Keratinocyte (primary cell): ENCODE data around the gene EYS. TPM values are rescaled to one million over a fixed set of nuclear protein-coding genes. Genes with fewer than 3 reads are reported as not detected.

Experiments used
- DNase-seq: peaks from one replicate; pipeline ENCODE4 v3.0.0-alpha.2; 2011; ENCODE audit warnings: low read depth, missing footprints, low spot score
- FAIRE-seq: peaks from 2 replicates; lab custom pipeline; 2011; peaks lifted over from hg19 to GRCh38; lab: Jason Lieb, UNC
- H2AFZ ChIP-seq: 2 replicates; pipeline ENCODE4 v1.6.0; 2012; ENCODE audit warnings: low read length, control low read depth, inconsistent platforms; ENCODE audit not compliant: control insufficient read depth
- H3K27ac ChIP-seq: 2 replicates; pipeline ENCODE4 v1.5.1; 2011; ENCODE audit warnings: low read length; ENCODE audit not compliant: control insufficient read depth, insufficient read depth
- H3K27me3 ChIP-seq: 3 replicates; pipeline ENCODE4 v1.6.0; 2011; ENCODE audit warnings: low read length; ENCODE audit not compliant: control insufficient read depth, insufficient read depth; ENCODE audit errors: extremely low read depth
- H3K36me3 ChIP-seq, 2 experiments: 2 replicates in 1 of 2; 3 replicates in 1 of 2; pipeline ENCODE4 v1.5.1; 2011; ENCODE audit warnings: low read length in 2 of 2, mild to moderate bottlenecking in 1 of 2; ENCODE audit not compliant: control insufficient read depth in 2 of 2, insufficient read depth in 2 of 2; ENCODE audit errors: extremely low read depth in 1 of 2
- H3K4me1 ChIP-seq: 3 replicates; pipeline ENCODE4 v1.5.1; 2011; ENCODE audit warnings: low read length; ENCODE audit not compliant: control insufficient read depth, insufficient read depth; ENCODE audit errors: extremely low read depth
- H3K4me2 ChIP-seq: 3 replicates; pipeline ENCODE4 v1.6.0; 2011; ENCODE audit warnings: low read depth, low read length; ENCODE audit not compliant: control insufficient read depth, insufficient read depth; ENCODE audit errors: extremely low read depth
- H3K4me3 ChIP-seq, 3 experiments: fragments of 200-600 bp in 1 of 3; sonication (generic) in 1 of 3; 2 replicates in 2 of 3; 3 replicates in 1 of 3; pipeline ENCODE4 v1.5.1; 2011 to 2016; ENCODE audit warnings: low read length in 3 of 3, mild to moderate bottlenecking in 3 of 3, control low read depth in 2 of 3, inconsistent platforms in 1 of 3, low read depth in 1 of 3, mixed read lengths in 1 of 3, mixed run types in 1 of 3, moderate library complexity in 1 of 3; ENCODE audit not compliant: control insufficient read depth in 2 of 3, insufficient read depth in 2 of 3; ENCODE audit errors: extremely low read depth in 1 of 3
- H3K79me2 ChIP-seq: 2 replicates; pipeline ENCODE4 v1.6.0; 2012; ENCODE audit warnings: low read length; ENCODE audit not compliant: control insufficient read depth, insufficient read depth
- H3K9ac ChIP-seq: 3 replicates; pipeline ENCODE4 v1.6.0; 2011; ENCODE audit warnings: low read length; ENCODE audit not compliant: control insufficient read depth, insufficient read depth; ENCODE audit errors: extremely low read depth
- H3K9me1 ChIP-seq: 3 replicates; pipeline ENCODE4 v1.6.0; 2011; ENCODE audit warnings: low read length; ENCODE audit not compliant: control insufficient read depth, insufficient read depth; ENCODE audit errors: extremely low read depth
- H3K9me3 ChIP-seq: 2 replicates; pipeline ENCODE4 v1.5.1; 2012; ENCODE audit warnings: low read depth, low read length; ENCODE audit not compliant: control insufficient read depth
- H4K20me1 ChIP-seq: 3 replicates; pipeline ENCODE4 v1.6.0; 2011; ENCODE audit warnings: low read length; ENCODE audit not compliant: control insufficient read depth, insufficient read depth; ENCODE audit errors: extremely low read depth
- CTCF ChIP-seq, 3 experiments: IDR thresholded peaks in 1 of 3; conservative IDR thresholded peaks in 1 of 3; optimal IDR thresholded peaks in 1 of 3; 2 replicates in 2 of 3; 3 replicates in 1 of 3; pipeline versions ENCODE3 to v1.5.1; 2011; ENCODE audit warnings: low read length in 3 of 3, mild to moderate bottlenecking in 3 of 3, moderate library complexity in 2 of 3, control low read depth in 1 of 3, inconsistent platforms in 1 of 3; ENCODE audit not compliant: insufficient read depth in 2 of 3; ENCODE audit errors: extremely low read depth in 1 of 3
- EZH2 ChIP-seq: IDR thresholded peaks from one replicate; pipeline ENCODE4 v1.6.1; 2012; ENCODE audit warnings: inconsistent platforms, mild to moderate bottlenecking, low read length, moderate library complexity
- dilution Hi-C: fragments of 300-500 bp; cut with MboI; formaldehyde crosslinking; loops from one replicate; pipeline ENCODE4 v1.7.0; 2020; ENCODE audit warnings: low sequenced_read_pairs; ENCODE audit not compliant: extremely low pct_ligation_motif_present
- polyA plus RNA-seq, 5 experiments: library from polyadenylated mRNA; depleted of rRNA in 3 of 5; stranded (reverse) in 3 of 5; stranded (forward) in 1 of 5; unstranded in 1 of 5; fragments of >200 nt; gene quantifications; 1 replicate in 1 of 5; 2 replicates in 3 of 5; 3 replicates in 1 of 5; pipeline versions ENCODE4 v1.2.1 to v1.2.3, GENCODE V29; 2011 to 2012; ENCODE audit warnings: missing spikeins in 2 of 5, low read depth in 1 of 5, low replicate concordance in 1 of 5

Gene EYS
- polyA plus RNA-seq, 1 donor (not counting 4 experiments of a cell fraction or from before 2014, with no cell fraction given) = 0.34 TPM

DNA sequence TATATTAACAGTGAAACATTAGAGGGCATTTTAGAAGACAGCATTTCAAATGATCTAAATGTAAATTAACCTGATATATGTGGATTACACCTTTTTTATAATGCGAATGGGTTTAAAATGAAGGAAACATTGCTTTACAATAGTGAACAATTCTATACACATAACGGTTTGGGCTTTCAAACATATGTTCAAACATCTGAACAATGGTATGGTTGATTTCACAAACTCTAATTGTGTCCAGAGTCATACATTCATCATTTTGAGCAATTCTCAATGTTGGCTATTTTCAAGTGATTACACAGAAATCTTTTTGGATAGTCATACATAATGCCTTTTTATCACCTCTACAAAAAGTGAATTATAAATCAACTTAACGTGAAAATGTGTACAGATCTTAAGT is 1493.3 kb downstream of the EYS start:
- H3K36me3 ChIP-seq = no peaks in the 10 kb centered on the region
- H3K9ac ChIP-seq = no peak overlapping the region
- no peak overlapping the region for H3K4me3 ChIP-seq
- no peak overlapping the region for H3K4me2 ChIP-seq
- H3K27me3 ChIP-seq = no peaks in the 10 kb centered on the region
- H2AFZ ChIP-seq = no peak overlapping the region
- no peak overlapping the region for H3K27ac ChIP-seq
- no peaks in the 10 kb centered on the region for H3K9me3 ChIP-seq
- H3K9me1 ChIP-seq = no peaks in the 10 kb centered on the region
- H4K20me1 ChIP-seq = no peaks in the 10 kb centered on the region
- FAIRE-seq (no peak), DNase-seq (no peak)
- H3K79me2 ChIP-seq = no peaks in the 10 kb centered on the region
- no peak for TF ChIP-seq CTCF (optimal IDR thresholded peaks at IDR 0.05 in 1 of 3, IDR thresholded peaks at IDR 0.05 in 1 of 3, conservative IDR thresholded peaks at IDR 0.05 in 1 of 3; ENCODE audit: extremely low read depth in 1 of 3, insufficient read depth in 2 of 3, low read length in 3 of 3)
- no peak for TF ChIP-seq EZH2
- no peaks in the 10 kb centered on the region for H3K4me1 ChIP-seq
- dilution Hi-C loops = no loop called here

DNA sequence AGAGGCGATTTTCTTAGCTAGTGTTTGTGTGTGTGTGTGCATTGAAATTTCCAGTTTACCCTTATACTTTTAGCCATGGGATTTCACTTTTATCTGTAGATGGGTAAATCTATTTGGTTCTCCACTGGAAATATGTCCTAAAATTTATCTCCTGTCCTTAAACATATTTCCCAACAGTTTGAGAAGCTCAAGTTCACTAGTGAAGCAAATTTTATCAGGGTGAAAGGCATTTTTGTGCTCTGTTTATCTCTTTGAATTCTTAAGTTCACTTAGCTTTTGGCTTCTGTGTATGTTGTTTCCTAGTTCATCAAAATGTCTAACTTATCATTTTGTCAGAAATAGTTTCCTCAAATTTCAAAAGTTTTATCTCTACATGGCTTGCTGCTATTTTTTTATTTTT is 1509.8 kb downstream of the EYS start:
- no peaks in the 10 kb centered on the region for H3K36me3 ChIP-seq
- H3K4me2 ChIP-seq = no peak overlapping the region
- H2AFZ ChIP-seq = no peak overlapping the region
- FAIRE-seq (no peak), DNase-seq (no peak)
- no peak overlapping the region for H3K4me3 ChIP-seq
- no peak overlapping the region for H3K9ac ChIP-seq
- H3K9me3 ChIP-seq = no peaks in the 10 kb centered on the region
- H3K27me3 ChIP-seq = no peaks in the 10 kb centered on the region
- no peak for TF ChIP-seq CTCF (optimal IDR thresholded peaks at IDR 0.05 in 1 of 3, IDR thresholded peaks at IDR 0.05 in 1 of 3, conservative IDR thresholded peaks at IDR 0.05 in 1 of 3; ENCODE audit: extremely low read depth in 1 of 3, insufficient read depth in 2 of 3, low read length in 3 of 3)
- TF ChIP-seq EZH2 = no peak
- dilution Hi-C loops = no loop called here
- H3K4me1 ChIP-seq = no peaks in the 10 kb centered on the region
- no peaks in the 10 kb centered on the region for H4K20me1 ChIP-seq
- H3K79me2 ChIP-seq = no peaks in the 10 kb centered on the region
- H3K27ac ChIP-seq = no peak overlapping the region
- no peaks in the 10 kb centered on the region for H3K9me1 ChIP-seq
